HG03460 (cell line): ENCODE measurements around the gene CA7.
A peak's percentile ranks its signal among the peaks of the same experiment; 100 is the strongest.

Experiments used
- ATAC-seq: cut with Tn5 transposase; IDR thresholded peaks from one replicate; pipeline ENCODE4 v1.9.1; 2021; ENCODE audit not compliant: unreplicated experiment

The CA7 gene

GRCh38 chr16:66872943-66873684 lies 28.9 kb downstream of the CA7 start:
- peak; percentile 78 for ATAC-seq

- no peak for ATAC-seq
Observed at GRCh38 chr16:66873685-66874055, 29.5 kb downstream of the CA7 start.

DNA sequence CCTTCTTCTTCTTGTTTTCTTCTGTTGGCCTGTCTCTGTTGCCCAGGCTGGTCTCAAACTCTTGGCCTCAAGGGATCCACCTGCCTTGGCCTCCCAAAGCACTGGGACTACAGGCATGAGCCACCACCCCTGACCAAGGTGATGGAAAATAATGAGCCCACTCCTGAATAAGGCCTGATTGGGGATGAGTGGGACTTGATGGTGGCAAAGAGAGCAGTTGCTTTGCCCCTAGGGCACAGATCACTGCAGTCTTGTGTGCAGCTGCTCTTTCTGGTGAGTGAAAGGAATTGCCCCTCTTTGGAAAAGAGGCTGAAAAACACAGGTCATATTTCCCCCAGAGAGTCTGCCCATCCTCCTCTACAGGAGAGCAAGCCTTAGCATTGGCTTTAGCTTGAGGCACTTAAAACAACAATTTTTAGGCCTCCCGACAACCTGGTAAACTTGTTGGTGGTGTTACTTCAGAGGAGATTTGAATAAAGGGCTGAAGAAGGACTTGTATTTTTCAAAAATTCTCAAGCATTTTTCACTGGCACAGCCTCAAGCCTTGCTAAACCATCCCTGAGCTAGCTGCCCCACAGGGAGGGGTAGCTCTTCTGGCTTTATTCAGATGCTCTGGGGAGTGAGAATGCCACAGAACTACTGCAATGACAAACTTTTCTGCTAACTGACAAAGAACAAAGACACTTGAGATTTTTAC lies 30.0 kb downstream of the CA7 start:
- ATAC-seq, result no peak

GRCh38 chr16:66878067-66878466 lies 33.9 kb downstream of the CA7 start:
- peak; percentile 22 for ATAC-seq

DNA sequence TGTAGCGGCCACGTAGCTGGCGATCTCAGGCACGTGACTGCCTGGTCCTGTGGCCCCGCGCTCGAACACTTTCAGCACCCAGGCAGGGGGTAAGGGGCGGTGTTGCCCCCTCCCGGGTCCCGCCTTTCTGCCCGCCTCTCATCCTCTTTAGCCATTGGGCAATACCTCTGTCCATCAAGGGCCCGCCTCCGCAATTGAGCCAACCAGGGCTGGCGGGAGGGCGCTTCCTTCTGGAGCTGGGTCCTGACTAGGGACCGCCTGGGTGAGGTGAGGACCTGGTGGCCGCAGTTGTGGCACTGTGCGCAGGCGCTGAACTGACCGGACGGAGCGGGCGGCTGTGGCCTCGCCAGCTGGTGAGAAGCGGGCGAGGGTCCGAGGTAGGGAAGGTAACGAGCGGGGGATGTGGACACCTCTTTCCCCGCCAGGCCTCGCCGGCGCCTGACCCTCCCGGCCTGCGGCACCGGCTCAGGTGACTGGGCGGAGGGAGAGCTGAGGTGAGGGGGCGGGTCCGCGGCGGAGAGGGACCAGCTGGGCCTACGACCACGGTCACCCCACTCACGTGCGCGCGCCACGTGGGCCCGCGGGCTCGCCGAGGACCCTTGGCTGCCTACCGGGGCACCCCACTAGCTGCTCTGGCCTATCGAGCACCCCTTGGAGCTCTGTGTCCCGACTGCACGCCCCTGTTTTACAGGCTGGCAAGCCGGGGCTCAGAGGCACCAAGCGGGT lies 36.2 kb downstream of the CA7 start, which contains the start of gene PDP2:
PDP2 (plus strand) TSS at position 228 of the 726 bp plus-strand sequence. CDS start 3,770 bp downstream, outside the sequence.
- ATAC-seq, result peak; percentile 95

- peak; percentile 2 for ATAC-seq
Observed at GRCh38 chr16:66881014-66881417, 36.8 kb downstream of the CA7 start.

GRCh38 chr16:66881560-66881959 lies 37.3 kb downstream of the CA7 start:
- no peak for ATAC-seq

GRCh38 chr16:66881964-66882508 lies 37.8 kb downstream of the CA7 start:
- ATAC-seq, result no peak

DNA sequence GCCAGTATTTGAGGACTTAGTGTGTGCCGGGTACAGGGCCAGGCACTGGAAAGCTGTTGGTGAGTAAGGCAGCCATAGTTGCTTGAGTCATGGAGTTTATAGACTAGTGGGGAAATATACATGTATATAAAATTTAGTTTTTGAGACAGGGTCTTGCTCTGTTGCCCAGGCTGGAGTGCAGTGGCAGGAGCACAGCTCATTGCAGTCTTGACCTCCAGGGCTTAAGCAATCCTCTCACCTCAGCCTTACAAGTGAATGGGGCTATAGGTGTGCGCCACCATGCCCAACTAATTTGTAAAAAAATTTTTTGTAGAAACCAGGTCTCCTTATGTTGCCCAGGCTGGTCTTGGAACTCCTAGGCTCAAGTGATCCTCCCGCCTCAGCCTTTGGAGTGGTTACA lies 38.5 kb downstream of the CA7 start:
- ATAC-seq, result no peak

DNA sequence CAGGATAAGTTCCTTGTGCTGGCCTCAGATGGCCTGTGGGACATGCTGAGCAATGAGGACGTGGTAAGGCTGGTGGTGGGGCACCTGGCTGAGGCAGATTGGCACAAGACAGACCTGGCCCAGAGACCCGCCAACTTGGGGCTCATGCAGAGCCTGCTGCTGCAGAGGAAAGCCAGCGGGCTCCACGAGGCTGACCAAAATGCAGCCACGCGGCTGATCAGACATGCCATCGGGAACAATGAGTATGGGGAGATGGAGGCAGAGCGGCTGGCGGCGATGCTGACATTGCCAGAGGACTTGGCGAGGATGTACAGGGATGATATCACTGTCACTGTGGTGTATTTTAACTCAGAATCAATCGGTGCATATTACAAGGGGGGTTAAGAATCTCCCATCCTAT lies 41.3 kb downstream of the CA7 start:
- ATAC-seq, result no peak

DNA sequence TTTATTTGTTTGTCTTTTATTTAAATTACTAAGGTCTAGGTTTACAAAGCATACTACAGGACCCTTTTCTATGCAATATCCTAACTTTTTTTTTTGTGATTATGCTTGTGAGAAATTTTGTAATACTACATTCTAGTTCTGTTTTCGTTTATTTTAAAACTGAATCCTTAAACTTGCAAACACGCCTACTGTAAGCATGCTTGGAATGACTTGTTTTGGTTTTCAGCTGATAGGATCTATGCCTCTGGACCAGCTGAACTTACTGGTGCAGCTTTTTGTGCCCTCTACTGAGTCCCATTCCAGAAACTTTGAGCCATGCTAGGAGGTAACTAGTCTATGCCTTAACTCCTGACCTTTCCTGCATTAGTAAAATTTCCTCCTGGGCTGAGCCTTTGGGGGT lies 42.1 kb downstream of the CA7 start:
- ATAC-seq, result no peak

DNA sequence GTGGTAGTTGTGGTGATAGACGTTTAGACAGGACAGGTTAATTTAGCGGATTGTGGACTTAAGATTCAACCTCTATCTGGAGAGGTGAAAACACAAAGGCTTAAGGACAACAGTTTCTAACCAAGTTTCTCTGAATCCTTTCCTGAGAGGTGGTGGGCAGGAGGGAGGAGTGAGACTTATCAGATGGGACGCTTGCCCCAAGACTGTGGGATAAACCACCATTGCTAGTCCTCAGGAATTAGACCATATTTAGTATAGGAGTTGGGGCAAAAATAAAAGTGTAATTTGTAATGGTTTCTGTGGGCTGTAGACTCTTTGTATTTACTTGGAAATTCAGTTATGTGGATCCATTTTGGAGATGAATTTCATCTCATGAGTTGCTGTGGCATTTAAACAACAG lies 42.7 kb downstream of the CA7 start:
- no peak for ATAC-seq

GRCh38 chr16:66888647-66889615 lies 44.7 kb downstream of the CA7 start:
- ATAC-seq, result no peak

- no peak for ATAC-seq
Observed at GRCh38 chr16:66889622-66890021, 45.4 kb downstream of the CA7 start.

GRCh38 chr16:66890799-66891198 lies 46.6 kb downstream of the CA7 start:
- no peak for ATAC-seq

GRCh38 chr16:66891360-66891759 lies 47.1 kb downstream of the CA7 start:
- no peak for ATAC-seq

- ATAC-seq, result no peak
Observed at GRCh38 chr16:66891797-66892196, 47.6 kb downstream of the CA7 start.

- ATAC-seq, result no peak
Observed at GRCh38 chr16:66894055-66894454, 49.8 kb downstream of the CA7 start.

GRCh38 chr16:66894948-66895688 lies 50.9 kb downstream of the CA7 start:
- peak; percentile 74 for ATAC-seq

GRCh38 chr16:66895689-66895979 lies 51.4 kb downstream of the CA7 start:
- no peak for ATAC-seq
